Activated T-cell treated with anti-CD3 and anti-CD28 coated beads for 48 hours (primary cell): ENCODE results near the gene NDNF.

Experiments
- DNase-seq: peaks from one replicate; pipeline ENCODE4 v3.0.0-alpha.2; 2020; ENCODE audit warnings: low read depth

Gene NDNF

DNA sequence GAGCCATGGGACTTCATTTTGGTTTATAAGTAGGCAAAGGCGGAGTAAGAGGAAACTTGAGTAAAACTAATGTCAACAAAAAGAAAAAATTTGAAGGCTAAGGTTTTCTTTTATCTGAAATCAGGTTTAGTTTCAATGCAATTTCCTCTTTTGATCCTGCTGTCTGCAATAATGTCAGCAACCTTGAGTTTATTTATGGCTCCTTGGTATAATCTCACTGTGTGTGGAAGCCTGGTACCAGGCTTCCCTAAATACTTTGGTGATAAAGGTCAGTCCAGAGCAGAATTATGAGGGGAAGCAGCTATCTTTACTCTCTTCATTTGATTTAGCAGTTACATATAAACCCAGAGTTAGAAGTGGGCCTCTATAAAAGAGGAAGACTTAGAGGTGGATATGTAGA lies 57.8 kb downstream of the NDNF start:
- no peak for DNase-seq

DNA sequence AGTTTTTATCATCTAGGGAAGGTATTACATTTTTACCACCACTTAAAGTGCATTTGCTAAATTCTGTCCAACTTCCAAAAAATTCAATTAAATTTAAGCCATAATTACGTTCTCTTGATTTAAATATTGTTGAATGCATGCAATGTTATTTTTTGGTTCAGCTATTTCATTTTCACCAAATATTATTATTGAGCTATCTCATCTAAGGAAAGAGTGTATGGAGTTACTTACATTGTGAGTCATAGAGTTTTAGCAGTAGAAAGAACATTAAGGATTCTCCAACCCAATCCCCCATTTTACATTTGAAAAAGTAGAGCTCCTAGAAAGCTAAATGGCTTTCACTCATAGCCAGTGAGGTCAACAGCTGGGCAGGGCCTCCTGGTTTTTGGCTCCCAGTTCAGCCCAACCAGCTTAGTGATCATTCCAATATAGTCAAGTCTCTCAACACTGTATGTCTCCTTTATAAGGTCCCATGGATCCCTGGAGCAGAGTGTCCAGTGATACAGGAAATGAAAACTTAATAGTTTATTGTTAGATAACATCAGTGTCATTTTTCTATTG lies 60.5 kb downstream of the NDNF start:
- no peak for DNase-seq

DNA sequence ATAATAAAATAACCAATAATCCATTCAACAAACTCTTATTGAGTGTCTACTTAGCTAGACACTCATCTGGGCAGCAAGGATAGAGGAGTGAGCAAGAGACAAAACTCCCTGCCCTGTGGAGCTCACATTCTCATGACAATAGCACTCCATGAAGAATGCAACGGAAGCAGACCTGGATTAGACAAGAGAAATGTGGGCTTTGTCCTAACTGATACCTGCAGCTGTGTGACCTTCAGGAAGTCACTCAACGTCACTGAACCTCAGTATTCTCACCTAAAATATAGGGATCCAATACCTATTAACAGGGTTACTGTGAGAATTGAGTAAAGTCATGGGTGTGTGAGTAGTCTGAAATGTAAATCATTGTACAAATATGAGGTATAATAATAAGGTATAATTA lies 61.2 kb downstream of the NDNF start:
- DNase-seq, result no peak

DNA sequence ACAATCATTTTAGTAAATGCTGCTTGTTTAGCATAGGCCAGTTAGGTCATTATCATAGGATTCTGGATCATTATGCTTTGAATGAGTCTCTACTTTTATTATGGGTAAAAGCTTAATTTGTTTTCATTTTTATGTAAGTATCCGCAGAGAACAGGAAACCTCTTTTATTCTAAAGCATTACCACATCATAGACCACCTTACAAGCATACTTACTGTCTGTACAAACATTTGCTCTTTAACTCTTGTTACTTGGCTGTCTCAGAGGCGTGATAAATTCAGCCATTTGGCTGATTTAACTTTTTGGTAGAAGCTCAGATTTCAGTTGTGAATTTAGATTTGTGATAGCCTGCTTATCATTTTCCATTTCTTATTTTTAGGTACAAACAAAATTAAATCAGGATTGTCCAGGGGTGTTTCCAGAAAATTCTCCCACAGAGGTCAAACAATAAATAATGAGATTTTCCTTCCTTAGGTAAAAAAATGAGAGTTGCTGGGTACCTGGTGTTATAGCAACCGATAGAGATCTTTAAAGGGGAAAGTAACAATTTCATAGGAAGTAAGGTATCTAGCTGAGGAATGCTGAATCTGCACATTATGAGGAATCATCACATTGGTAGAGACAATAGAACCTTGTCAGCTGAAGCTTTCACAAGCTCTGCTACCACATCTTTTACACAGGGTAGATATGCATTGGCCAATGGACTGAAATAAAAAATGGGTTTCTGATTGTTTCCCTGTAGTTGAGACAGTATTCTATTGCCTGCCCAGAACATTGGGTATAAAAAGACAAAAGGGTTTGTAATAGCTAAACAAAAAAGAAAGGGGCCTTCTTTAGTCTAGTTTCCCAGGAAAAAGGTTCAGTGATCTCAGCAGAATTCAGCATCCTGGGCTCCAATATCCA lies 62.5 kb downstream of the NDNF start:
- DNase-seq, result no peak

DNA sequence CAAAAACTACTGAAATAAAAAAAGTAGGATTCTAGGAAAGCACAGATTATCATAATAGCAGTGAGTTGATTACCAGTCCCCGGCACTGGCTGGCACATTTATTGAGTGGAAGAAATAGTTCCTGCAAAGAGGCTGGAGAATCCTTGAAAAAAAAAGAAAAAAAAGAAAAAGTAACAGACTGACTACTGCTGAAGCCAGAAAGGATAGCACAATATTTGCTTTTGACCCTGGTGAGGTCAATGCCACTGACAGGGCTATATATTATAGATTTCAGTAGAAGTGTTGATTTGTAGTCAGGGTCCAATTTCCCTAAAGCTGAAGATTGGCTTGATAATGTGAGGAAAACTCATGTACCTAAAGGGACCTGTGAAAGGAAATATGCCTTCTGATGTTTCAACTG lies 64.7 kb downstream of the NDNF start:
- no peak for DNase-seq

DNA sequence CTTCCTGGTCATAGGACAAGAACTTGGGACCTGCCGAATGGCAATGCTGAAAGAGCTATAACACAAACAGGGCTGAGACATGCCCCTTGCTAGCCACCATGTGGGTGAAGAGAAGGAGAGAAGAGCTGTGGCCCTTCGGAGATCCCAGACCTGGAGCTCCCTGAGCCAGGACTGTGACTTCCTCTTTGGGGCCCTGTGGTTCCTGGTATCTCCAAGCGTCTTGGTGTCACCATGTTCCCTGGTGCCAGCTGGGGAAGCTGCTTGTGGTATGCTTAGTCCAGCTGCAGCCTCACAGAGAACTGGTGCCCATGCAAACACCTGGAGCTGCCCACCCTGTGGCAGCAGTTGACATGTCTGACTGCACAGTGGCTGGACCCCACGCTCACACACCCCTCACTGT lies 68.5 kb downstream of the NDNF start:
- DNase-seq, result no peak

DNA sequence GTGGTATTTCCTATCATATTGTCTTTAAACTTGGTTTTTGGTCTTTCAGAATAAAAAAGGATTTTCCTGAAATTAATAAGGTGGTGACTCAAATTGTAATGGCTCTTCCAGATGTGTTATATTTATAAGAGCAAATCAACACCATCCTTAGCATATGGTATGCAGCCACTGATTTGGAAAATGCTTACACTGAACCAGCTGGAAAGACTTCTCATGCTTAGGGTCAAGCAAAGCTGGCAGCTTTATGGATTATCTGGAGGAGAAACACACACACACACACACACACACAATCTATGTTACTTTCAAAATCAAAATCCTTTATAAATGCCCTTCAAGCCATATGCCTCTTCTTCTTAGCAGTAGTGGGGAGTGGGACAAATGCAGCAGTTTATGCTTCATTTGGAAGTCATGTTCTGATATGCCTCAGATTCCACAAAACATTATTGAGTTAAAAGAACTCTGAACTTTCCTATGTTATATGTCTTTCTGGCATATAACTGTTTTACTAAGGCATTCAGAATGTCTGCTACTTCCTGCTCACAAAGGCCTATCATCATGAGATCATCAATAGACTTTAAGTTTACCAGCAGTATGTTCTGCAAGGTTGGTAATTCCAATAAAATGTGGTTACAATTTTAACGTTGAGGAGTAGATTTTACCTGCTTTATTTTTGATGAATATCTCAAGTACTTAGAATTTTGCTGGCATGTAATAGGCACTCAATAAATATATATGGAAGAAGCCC lies 76.9 kb downstream of the NDNF start:
- DNase-seq, result no peak

DNA sequence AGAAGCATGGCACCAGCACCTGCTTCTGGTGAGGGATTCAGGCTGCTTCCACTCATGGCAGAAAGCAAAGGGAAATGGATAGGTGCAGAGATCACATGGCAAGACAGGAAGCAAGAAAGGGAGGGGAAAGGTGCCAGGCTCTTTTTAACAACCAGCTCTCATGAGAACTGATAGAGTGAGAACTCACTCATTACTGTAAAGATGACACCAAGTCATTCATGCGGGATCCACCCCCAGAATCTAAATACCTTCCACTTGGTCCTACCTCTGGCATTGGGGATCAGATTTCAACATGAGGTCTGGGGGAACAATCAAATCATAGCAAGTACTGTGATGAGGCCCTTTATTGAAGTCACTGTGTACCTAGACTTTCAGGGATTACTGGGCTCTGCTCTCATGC lies 77.8 kb downstream of the NDNF start:
- DNase-seq, result no peak

DNA sequence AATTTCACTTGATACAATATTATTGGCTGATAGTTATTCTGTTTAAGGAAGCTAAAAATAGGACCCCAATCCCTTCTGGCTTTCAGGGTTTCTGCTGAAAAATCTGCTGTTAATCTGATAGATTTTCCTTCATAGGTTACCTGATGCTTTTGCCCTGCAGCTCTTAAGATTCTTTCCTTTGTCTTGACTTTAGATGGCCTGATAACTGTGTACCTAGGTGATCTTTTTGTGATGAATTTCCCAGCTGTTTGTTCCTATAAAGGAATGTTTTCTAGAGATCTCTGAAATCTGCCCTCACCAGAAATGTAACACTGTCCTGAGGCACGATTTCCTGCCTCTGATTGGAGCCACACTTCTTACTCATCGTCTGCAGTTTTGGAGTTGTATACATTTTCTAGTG lies 80.5 kb downstream of the NDNF start:
- no peak for DNase-seq

DNA sequence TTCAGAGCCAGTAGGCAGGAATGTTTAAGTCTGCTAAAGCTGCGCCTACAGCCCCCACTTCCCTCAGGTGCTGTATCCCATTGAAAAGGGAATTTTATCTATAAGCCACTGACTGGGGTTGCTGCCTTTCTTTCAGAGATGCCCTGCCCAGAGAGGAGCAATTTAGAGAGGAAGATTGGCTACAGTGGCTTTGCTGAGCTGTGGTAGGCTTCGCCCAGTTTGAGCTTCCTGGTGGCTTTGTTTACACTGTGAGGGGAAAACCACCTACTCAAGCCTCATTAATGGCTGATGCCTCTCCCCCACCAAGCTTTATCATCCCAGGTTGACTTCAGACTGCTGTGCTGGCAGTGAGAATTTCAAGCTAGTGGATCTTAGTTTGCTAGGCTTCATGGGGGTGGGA lies 82.1 kb downstream of the NDNF start:
- no peak for DNase-seq
